NCI-H2196 treated with DMSO at 0.1 percent for 48 hours (cell line): ENCODE results near the gene CSF3R.
A peak's percentile ranks its signal among the peaks of the same experiment; 100 is the strongest.

Experiments used
- DNase-seq: peaks from one replicate; lab custom pipeline; 2025; ENCODE audit not compliant: unreplicated experiment; lab: John Stamatoyannopoulos, UW

The CSF3R gene

DNA sequence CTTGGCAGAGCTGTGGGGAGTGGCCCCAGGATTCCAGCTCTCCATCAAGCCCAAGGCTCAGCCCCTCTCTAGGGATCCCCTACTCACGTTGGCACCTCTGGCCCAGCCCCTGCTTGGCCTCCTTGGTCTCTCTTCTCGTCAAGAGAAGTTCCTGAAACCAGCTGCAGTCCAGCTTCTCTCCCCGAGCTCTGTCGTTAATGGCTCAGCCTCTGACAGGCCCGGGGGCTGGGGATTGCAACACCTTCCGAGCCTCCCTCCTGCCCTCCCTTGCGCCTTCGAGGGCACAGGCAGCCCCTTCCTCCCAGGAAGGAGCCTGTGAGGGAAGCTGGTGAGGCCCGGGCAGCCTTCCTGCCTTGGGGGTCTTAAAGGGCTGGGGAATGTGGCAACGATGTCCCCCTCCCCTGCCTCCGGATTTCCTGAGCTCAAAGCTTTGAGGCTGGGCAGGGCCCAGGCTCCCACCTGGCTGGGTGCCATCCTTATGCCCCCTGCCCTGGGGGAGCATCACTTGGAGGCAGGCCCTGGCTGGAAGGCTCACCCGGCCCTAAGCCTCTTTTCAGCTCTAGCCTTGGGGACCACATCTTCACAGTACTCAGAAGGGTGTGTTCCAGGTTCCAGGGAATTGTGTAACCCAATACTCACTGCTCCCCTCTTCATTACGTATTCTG is at the start of gene CSF3R:
TSS of gene CSF3R (minus strand) at position 190 of the 665 bp plus-strand sequence. CDS start 3,417 bp downstream, outside the sequence.
- DNase-seq, result no peak

DNA sequence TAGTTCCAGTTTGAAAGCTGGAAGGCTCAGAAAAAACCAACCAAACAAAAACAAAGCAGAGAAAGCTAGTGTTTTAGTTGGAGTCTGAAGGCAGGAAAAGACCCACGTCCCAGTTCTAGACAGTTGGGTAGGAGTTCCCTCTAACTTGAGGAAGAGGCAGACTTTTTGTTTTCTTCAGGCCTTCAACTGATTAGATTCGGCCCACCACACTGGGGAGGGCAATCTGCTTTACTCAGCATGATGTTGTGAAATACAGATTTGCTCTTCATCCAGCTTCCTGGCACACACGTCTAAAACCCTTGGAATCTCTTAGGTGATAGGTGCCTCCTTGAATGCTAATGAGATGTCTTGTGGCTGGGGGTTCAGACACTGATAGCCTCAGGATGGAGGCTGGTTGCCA is 49.1 kb upstream of the CSF3R start:
- no peak for DNase-seq

- no peak for DNase-seq
Observed at GRCh38 chr1:36530791-36531190, 48.1 kb upstream of the CSF3R start.

DNA sequence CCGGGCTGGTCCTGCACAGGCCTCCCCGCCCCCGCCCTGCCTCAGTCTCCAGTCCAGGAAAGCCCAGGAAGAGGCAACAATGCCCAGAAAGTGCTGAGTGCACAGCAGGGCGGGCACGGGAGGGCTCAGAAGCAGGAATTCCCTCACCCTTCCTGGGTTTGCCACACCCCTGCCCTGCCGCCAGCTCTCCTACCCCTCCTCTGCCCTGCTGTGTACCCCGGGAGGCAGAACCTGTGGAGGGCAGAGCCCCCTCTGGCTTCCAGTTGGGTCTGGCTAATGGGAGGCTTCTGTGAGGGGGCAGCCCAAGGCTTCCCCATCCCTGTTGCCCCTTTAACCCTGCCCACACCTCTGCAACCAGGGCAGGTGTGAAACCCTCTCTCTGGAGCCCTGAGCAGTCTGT is 47.5 kb upstream of the CSF3R start:
- DNase-seq, result no peak

DNA sequence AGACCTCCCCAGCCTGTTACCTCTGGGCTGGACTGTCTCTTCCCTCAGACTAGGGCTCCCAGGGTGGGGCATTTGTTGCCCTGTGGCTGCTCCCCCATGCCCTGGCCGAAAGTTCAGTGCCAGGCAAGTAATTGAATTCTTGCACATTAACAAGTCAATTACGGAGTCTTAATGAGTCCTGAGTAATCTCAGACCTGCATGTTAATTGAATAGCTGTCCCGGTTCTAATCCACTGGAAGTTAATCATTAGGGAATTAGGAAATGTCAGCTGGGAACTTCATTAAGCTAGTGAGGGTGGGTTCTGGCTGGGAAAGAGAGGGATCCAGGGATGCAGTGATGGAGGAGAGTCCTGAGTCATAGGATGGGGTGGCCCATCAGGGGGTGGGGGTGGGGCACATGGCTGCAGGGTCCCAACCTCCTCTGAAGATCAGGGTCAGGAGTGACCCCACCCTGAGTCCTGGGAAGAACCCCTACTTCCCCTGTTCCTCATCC is 47.1 kb upstream of the CSF3R start:
- DNase-seq, result no peak

DNA sequence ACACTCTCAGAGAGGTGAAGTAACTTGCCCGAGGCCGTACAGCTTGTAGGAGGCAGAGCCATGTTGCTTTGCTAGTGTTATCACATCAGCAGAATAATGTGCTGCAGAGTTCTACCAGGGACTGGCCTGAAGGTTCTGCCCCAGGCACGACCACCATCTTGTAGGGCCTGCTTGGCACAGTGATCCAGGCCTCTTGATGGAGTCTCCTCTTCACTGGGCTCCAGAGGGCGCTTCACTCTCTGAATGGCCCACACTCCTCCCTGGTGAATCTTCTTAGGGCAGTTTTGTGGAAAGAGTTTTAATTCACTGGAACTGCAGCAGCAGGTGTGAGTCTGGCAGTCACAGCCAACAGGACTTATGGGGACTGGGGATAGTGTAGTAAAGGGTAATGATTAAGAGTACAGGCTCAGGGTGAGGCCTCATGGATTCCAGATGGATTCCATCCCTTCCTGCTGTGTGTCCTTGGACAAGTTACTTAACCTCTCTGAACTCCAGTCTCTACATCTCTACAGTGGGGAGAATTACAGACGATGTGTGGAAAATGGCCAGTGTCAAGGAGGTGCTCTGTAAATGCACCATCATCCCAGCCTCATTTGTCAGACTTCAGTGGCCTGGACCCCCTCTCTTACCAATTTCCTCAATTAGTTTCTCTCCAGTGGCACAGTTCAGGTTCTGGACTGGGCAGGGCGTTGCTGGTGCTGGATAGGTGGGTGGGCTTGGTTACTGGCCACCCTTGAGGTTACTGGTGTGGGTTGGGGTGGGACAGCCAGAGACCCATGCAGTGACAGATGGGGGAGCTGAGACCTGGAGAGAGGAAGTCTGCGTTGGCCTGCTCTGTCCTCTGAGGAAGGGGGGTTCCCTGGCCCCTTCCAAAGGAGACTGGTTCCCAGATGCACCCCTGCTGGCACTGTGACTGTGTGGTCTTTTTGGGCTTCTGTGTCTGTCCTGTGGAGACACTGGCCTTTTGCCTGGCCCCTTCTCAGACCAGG is 45.9 kb upstream of the CSF3R start:
- DNase-seq, result no peak

GRCh38 chr1:36525166-36525565 is 42.5 kb upstream of the CSF3R start:
- no peak for DNase-seq

DNA sequence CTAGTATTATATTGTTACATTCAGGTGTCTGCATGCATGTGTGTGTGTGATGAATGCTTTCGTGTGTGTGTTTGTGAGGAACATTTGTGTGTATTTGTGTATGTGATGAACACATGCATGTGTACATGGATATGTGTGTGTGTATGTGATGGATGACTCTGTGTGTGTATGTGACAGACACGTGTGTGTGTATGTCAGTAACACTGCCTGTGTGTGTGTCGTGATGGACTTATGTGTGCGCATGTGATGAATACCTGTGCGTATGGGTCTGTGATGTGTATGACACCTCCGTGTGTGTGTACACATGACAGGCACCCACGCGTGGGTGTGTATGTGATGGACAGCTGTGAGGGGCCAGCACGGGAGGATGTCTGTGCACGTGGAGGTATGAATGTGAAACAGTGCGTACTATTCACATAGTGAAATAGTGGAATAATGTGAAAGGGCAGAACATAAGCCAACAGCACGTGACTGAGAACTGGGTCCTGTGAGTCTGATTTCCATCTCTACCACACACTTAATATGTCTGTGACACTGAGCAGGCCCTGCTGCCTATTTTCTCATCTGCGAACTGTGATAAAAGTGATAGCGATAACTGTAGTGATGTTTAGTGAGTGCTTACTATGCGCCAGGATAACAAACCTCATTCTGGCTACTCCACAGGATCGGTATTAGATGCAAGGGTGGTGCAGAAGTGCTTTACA is 41.8 kb upstream of the CSF3R start:
- DNase-seq, result no peak

DNA sequence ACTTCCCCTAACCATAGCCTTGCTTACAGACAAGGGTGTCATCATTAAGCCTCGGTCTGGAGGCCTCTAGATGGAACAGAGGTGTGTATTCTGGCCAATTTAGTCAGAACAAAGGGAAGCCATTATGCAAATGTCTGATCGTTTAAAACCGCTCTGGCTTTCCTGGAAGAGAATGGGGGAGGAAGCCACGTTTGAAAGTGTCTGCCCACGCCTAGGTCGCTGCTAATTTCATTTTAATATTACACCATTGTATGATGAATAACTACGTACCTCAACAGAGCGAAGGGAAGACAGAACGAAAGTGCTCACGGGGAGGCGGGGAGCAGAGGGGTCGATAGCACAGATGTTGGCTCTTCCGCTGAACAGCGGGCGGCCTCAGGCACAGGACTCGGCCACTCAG is 41.1 kb upstream of the CSF3R start:
- DNase-seq, result no peak

GRCh38 chr1:36523230-36523495 is 40.5 kb upstream of the CSF3R start:
- no peak for DNase-seq

GRCh38 chr1:36522461-36523229 is 39.9 kb upstream of the CSF3R start:
- DNase-seq, result no peak

DNA sequence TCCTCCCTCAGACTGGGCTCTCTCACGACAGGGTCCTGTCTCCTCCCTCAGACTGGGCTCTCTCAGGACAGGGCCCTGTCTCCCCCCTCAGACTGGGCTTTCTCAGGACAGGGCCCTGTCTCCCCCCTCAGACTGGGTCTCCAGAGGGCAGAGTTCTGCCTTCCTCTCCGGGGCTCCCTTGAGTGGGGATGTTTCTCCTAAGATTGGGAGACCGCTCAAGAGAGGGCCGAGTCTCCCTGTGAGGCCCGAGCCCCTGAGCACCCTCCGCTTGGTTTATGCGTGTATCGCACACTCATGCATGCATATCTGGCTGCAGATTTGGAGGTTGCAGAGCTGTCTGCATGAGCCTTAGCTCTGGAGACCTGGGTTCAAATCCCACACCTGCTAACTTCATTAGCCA is 39.3 kb upstream of the CSF3R start:
- DNase-seq, result no peak

DNA sequence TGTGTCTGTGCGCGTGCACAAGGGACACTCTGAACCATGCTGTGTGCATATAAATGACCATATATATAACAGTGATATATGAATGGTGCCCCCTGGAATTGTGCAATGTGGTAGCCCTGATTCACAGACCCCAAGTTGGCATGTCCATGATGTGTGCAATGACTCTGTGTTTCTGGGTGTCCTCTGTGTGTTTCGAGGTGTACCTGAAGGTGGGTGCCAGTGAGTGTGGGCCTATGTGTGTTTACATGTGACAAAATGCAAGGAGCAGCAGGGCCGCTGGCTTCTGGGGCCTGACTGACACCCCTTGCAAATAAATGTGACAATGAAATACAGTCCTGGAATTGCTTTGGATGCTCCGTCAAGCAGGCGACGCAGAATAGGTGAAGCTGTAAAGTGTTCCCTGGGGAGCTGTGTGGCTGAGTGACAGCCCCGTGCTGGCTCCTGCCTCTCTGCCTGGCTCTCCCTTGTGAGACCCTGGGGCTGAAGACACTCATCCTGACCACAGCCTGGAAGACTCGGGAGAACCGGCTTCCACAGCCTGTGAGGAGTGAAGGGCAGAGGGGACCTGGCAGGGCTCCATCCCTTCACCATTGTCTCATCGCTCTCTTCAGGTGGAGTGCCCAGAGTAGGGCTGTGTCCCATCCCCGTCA is 38.2 kb upstream of the CSF3R start:
- DNase-seq, result no peak

DNA sequence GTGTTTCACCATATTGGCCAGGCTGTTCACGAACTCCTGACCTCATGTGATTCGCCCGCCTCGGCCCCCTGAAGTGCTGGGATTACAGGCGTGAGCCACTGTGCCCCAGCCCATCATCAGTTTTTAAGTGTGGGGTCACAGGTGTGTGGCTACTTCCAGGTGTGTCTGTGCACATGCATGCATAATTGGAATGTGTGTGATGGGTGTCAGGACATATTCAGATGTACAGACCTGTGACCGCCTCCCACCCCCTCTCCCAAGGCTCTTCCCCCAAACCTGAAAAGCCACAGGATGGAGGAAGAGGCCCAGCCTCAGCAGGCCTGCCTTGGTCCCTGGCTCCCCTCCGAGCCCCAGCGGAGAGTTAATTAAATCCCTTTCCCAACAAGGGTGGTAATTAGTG is 37.3 kb upstream of the CSF3R start:
- DNase-seq, result no peak

GRCh38 chr1:36517011-36517771 is 34.5 kb upstream of the CSF3R start:
- no peak for DNase-seq

DNA sequence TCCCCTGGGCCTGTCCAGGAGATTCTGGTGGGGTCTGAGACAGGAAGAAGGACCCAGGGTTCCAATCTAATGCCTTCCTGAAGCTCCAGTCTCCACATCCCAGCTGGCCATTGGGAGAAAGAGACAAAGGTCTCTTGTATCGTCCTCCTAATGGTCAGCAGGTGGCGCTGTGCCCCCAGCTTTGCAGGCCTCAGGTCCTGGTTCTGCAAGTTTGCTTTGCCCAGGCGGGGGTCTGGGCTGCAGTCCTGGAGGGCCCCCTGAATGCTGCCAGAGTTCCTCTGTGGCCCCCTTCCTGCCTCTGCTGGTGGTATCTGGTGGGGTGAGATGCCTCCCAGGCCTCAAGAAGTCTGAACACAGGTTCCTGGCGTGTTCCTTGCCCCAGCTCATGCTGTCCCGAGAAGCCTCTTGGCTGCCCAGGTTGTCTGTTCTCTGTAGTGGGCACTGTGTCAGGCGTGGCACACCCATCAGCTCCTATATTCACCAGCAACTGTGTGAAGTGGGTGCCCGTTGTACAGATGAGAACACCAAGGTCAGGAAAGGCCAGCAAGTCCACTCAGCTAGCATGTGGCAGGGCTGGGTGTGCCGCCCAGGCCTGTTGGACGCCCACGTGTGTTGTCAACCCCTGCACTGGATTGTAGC is 33.8 kb upstream of the CSF3R start:
- DNase-seq, result peak; percentile 55

- DNase-seq, result no peak
Observed at GRCh38 chr1:36515315-36516138, 32.8 kb upstream of the CSF3R start.

DNA sequence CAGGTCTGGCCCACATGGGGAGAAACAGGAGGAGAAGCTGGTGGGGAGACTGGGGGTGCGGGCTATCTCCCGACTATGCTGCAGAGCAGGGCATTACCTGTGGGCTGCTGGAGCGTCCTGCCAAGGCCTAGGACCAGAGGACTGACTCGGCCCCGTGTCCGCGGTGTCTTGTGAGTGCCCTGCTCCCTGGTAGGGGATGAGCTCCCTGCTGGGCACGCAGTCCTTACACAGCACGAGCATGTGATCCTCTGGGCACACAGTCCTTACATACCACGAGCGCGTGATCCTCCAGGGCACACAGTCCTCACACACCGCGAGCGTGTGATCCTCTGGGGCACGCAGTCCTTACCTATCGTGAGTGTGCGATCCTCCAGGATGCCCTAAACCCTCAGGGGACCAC is 31.8 kb upstream of the CSF3R start:
- no peak for DNase-seq
